HG03025 (cell line): ENCODE results near the gene UCK2.

Experiments used
- ATAC-seq: cut with Tn5 transposase; IDR thresholded peaks from one replicate; pipeline ENCODE4 v1.9.1; 2021; ENCODE audit warnings: mild to moderate bottlenecking, moderate library complexity; ENCODE audit not compliant: unreplicated experiment, low FRiP score

The UCK2 gene

GRCh38 chr1:165897326-165898303, 70.2 kb downstream of the UCK2 start:
- ATAC-seq = no peak

GRCh38 chr1:165898837-165899236, 71.4 kb downstream of the UCK2 start:
- no peak for ATAC-seq

GRCh38 chr1:165899461-165899941, 72.1 kb downstream of the UCK2 start:
- no peak for ATAC-seq

- ATAC-seq = no peak
These were observed 73.4 kb downstream of the UCK2 start for GRCh38 chr1:165900576-165901380.

- ATAC-seq = no peak
These were observed 75.2 kb downstream of the UCK2 start for GRCh38 chr1:165902565-165902964.

GRCh38 chr1:165903672-165904071, 76.3 kb downstream of the UCK2 start:
- no peak for ATAC-seq

- no peak for ATAC-seq
These were observed 77.5 kb downstream of the UCK2 start for GRCh38 chr1:165904948-165905347.

GRCh38 chr1:165905853-165906252, 78.4 kb downstream of the UCK2 start:
- no peak for ATAC-seq

GRCh38 chr1:165907256-165907857, 79.9 kb downstream of the UCK2 start:
- ATAC-seq = no peak

- no peak for ATAC-seq
These were observed 83.5 kb downstream of the UCK2 start for GRCh38 chr1:165910764-165911421.

GRCh38 chr1:165911609-165912281, 84.3 kb downstream of the UCK2 start:
- ATAC-seq = no peak

GRCh38 chr1:165912638-165913037, 85.2 kb downstream of the UCK2 start:
- no peak for ATAC-seq

- ATAC-seq = peak; percentile 64
These were observed 86.9 kb downstream of the UCK2 start for GRCh38 chr1:165914136-165914798.

- no peak for ATAC-seq
These were observed 88.1 kb downstream of the UCK2 start for GRCh38 chr1:165915480-165915879.

- ATAC-seq = no peak
These were observed 88.5 kb downstream of the UCK2 start for GRCh38 chr1:165915932-165916348.

GRCh38 chr1:165917166-165917565, 89.8 kb downstream of the UCK2 start:
- ATAC-seq = no peak

GRCh38 chr1:165924117-165924516, 96.7 kb downstream of the UCK2 start:
- no peak for ATAC-seq

GRCh38 chr1:165925498-165926079, 98.2 kb downstream of the UCK2 start:
- ATAC-seq = no peak

GRCh38 chr1:165927169-165927568, 99.8 kb downstream of the UCK2 start:
- ATAC-seq = peak; percentile 76
